ENCODE measurements around the gene APMAP.

Gene APMAP

DNA sequence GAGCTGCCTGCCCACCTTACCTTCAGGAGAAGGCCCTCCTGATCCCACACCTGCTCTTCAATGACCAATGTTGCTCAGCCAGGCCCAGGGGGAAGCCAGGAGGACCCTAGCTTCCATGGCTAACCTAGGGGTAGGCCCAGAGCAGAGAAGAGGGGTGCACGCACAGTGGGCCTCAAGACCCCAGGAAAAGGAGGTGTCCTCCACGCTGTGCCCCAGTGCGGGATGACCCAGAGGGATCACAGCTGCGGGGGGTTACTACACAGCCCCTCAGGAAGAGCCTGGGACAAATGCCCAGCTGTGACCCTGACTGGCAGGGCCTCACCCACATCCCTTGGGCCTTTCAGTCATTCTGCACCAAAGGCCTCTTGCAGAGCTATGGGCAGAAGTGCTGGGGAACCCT lies 31.6 kb upstream of the APMAP start:
- DNase-seq (ENCODE audit: low read depth), result no peak

DNA sequence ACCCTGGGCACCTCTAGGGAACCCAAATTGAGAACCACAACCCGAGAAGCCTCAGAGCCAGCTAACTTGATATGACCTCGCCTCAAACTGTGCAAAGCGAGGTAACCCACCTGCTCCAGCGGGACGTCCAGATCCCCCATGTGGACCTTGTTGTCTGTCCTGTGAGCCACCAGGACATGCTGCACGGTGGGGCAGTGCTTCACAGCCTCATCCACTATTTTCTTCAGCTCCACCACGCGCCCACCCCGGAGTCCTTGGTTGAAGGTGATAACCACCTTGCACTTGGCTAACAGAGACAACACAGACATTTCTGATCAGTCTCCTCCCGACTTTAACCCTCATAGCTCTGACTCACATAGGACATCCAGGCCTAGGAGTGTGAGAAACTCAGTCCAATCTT lies 30.8 kb upstream of the APMAP start:
- DNase-seq (ENCODE audit: low read depth), result no peak

DNA sequence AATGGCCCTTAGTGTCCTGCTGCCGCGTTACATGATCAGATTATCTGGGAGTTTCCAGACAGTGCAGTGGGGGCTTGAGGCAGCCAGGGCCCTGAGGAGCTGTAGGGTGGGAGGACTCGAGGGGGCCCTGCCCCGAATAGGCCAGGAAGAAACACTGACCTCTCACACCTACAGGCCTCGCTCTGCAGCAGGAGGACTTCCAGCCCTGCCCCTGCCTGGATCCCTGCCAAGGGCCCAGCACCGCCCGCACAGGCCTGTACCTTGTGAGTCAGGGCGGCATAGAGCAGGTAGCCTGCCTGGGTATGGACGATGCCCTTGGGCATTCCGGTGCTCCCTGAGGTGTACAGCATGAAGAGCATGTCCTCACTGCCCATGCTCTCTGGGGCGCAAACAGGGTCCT lies 30.1 kb upstream of the APMAP start:
- DNase-seq (ENCODE audit: low read depth), result no peak

DNA sequence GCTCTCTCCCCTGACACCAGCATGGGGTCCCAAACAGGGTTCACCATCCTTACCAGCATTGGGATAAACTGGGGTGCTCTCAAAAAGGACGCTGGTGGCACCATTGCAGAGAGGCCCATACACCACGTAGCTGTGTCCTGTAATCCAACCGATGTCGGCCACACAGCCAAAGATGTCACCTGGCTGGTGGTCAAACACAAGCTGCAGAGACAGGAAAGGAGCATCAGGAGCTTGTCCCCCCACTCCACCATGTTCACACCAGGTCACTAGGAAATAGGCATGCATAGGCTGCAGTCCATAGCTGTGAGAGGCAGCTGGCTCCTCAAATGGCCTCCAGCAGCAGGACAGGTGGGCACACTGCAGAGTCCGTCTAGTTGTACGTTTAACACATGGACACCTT lies 28.8 kb upstream of the APMAP start:
- DNase-seq (ENCODE audit: low read depth), result no peak

DNA sequence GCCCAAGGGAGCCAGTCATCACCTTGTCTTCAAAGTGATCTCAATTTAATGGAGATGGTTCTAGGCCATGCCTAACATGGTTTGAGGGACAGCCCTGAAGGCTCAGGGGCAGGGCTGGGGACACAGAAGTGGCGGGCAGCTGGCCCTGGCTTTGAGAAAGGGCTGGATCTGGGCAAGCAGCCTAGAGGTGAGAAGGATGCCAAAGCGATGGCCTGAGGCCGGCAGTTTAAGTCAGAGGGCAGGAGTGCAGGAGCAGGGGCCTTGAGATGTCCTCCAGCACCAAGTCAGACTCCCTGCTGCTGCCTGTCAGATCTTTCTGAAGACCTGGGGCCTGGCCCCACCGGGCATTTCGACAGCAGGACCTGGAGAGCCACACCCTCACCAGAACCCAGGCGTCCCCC lies 28.4 kb upstream of the APMAP start:
- DNase-seq (ENCODE audit: low read depth), result no peak

DNA sequence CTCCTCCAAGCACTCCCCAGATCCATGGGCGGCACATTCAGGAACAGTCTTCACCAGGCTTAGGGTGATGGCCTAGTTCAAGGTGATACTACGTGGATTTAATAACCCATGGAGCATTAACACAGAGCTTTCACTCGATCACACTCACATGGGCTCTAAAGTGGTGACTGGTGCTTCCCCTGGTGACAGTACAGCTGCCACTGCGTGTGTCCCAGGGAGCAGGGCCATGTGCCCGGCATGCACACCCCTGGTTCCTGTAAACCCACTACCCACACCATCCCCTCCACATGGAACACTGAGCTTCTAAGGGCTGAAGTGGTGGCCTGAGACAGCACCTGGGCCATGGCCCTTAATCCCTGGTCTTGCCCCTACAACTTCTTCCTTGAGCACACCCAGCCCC lies 27.8 kb upstream of the APMAP start:
- DNase-seq (ENCODE audit: low read depth), result no peak

DNA sequence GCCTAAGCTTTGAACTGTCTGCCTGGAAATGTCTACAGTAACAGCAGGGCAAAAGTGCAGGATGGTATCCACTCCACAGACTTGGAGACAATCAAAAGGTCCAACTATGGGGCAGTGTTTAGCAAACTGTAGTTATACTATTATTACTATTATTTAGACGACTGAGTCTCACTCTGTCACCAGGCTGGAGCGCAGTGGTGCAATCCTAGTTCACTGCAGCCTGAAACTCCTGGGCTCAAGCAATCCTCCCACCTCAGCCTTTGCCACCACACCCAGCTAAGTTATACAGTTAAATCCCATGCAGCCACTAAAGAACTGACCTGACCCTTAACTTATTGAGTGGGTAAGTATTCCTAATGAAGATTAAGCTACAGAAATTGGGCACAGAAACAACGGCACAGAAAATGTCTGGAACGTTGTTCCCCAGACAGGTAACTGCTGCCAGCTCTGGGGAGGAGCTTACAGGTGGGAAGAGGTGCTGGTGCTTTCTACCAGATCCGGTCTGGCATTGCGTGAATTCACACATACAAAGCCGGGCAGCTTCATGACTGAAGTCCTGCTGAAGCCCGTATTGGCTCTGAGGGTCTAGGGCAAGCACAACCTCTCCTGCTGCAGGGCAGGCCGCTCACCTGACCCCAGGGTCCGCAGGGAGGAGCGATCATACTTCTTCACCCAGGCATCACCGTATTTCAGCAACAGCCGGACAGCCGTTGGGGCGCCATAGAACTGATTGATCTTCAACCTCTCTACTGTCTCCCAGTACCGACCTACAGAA lies 27.0 kb upstream of the APMAP start:
- DNase-seq (ENCODE audit: low read depth), result no peak

- no peak for DNase-seq (ENCODE audit: low read depth)
Observed at GRCh38 chr20:25018841-25019240, 26.3 kb upstream of the APMAP start.

DNA sequence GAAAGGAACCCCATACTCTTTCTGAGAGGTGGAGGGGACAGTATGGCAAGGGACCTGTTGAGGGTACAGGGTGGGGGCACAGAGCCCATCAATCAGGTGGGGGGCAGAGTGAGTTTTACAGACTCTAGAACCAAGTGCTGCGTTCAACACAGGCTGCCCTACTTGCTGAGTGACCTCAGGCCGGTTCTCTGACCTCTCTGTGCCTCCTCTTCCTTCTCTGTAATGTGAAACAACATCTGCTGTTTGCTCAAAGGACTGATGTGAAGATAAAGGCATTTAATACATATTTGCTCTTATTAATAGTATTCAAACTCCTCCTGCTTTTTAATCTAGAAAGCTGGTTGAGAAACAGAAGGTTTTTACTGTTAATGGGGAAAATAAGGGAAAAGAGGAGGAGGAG lies 25.9 kb upstream of the APMAP start:
- no peak for DNase-seq (ENCODE audit: low read depth)

DNA sequence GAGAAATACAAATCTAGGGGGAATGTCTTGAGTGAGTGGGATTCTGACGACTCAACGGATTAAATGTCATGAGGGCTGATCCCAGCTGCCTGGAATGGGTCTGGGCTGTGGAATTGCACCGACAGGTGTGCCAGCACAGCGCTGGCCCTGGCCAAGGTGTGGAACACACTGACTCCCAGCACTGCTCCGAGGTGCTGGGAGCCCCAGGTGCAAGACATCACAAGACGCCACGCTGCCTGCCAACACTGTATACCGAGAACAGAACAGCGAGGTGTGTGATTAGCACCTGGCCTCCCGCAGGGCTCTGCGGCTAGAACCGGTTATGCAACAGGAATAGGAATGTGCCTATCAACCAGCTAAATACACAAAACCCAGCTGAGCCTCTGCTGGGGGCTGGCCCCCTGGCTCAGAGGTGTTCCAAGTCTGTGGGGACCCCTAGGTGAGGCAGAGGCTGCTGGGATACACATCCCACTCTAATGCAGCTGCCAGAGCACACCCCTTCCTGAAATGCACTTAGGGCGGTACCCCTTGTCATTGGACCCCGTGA lies 24.8 kb upstream of the APMAP start:
- no peak for DNase-seq (ENCODE audit: low read depth)

DNA sequence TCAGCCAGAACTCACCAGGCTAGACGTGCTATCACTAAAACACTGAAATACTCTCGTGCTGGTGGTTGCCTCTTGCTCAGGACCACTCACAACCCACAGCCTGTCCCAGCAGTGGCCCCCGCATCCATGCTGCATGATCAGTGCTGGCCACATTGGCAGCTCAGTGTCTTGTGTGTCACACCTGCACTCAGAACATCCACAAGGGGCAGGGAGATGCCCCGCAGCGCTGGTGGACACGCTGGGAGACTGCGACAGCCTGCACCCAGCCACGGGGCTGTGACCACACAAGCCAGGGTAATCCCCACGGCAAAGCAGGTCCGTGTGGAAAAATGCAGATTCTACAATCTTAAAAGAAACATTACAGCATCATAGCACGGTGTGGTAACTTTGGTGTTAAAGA lies 23.9 kb upstream of the APMAP start:
- no peak for DNase-seq (ENCODE audit: low read depth)

GRCh38 chr20:25015986-25016385 lies 23.4 kb upstream of the APMAP start:
- no peak for DNase-seq (ENCODE audit: low read depth)

GRCh38 chr20:25014816-25015215 lies 22.3 kb upstream of the APMAP start:
- no peak for DNase-seq (ENCODE audit: low read depth)

DNA sequence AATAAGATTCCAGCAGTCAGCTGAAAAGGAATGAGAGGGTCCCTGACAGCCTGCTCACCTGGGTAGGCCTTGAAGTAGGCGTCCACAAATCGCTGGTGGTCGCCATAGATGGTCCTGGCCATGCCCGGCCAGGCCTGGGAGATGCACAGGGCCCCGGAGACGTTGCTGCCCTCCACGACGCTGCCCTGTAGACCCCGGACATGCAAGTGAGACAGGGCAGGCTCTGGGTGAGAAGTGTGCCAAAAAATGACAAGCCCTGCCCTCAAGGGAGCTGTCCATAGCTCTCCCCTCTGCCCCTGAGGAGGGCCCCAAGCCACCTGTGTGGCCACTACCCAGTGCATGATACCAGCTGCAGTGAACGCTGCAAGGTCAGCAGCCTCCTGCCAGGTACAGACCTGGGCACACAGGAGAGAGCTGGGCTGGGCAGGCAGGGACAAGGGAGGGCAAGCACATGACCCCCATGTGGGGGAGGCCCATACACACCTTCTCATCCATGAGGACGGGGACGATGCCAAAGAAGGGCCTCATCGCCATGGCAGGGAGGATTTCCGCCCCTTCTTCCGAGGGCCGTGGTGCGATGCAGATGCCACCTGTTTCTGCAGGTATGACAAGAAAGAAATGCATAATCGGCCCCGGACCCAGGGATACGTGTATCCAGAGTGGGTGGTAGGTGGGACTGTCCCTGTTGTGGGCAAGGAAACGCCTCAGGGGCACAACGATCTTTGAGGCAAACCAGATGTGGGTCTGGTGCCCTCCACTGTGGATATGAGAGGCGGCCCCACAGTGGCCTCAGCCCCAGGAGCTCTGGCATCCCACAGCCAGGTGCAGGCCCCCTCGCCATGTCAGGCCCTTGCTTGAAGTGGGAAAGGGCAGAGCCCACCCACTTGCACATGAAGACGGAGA lies 21.2 kb upstream of the APMAP start:
- DNase-seq (ENCODE audit: low read depth), result no peak

DNA sequence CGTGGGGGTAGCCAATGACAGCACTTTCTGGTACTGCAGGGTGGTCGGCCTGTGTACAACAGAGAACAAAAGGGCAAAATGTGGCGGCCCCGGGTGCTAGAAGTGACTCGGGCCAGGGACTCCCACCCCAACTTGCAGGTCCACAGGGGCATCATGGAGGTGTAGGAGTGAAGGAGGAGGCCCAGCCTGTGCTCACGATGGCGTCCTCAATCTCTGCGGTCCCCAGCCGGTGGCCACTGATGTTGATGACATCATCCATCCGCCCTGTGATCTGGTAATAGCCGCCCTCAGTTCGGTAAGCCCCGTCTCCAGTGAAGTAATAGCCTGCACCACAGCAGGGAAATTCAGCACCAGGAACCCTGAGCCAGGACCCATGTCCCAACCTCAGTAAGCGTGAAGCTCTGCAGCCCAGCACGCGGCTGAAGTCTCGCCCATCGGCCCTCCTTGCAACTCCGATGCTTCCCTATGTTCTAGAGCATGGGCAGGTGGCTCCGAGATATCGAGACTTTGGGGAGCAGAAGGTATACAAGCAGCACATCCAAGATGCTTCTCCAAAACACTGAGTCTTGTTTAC lies 20.2 kb upstream of the APMAP start:
- no peak for DNase-seq (ENCODE audit: low read depth)

GRCh38 chr20:25011831-25012241 lies 19.3 kb upstream of the APMAP start:
- no peak for DNase-seq (ENCODE audit: low read depth)

- DNase-seq (ENCODE audit: low read depth), result no peak
Observed at GRCh38 chr20:25011261-25011660, 18.7 kb upstream of the APMAP start.

DNA sequence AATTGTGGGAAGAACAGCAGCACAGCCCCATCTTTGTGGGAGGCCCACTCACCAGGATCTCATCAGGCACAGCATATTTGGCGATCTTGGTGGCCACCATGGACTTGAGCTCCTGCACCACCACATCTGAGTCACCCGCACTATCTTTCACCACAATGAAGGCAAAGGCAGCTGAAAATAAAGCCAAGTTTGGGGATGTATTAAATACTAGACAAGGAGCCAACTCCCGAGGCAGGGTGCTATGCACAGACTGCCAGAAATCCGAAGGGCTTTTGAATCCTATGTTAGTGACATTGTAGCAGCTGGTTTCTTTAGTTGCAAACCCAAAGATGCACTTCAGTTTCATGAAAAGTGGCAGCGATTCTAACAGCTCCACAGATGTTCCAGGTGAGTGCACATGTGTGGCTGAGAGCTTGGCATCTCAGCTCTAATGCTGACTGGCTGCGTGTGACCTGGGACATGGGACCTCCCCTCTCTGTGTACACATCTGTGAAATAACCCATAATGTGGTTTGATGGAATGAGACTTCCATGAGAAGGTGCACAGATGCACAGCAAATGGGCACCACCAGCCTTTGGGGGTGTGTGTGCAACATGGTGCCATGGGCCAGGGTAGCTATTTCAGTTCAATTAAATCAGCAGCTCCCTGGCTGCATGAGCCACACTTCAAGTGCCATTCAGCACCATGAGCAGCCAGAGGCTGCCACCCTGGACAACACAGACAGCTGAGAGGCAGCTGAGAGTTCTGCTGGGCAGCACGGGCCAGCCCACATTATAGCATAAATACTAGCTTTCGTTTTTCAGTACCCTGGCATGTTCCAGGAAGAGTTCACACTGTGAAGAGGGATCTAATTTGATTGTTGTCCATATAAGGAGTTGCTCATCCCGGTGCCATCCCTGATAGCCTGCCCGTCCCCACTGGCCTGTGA lies 16.9 kb upstream of the APMAP start:
- DNase-seq (ENCODE audit: low read depth), result no peak

DNA sequence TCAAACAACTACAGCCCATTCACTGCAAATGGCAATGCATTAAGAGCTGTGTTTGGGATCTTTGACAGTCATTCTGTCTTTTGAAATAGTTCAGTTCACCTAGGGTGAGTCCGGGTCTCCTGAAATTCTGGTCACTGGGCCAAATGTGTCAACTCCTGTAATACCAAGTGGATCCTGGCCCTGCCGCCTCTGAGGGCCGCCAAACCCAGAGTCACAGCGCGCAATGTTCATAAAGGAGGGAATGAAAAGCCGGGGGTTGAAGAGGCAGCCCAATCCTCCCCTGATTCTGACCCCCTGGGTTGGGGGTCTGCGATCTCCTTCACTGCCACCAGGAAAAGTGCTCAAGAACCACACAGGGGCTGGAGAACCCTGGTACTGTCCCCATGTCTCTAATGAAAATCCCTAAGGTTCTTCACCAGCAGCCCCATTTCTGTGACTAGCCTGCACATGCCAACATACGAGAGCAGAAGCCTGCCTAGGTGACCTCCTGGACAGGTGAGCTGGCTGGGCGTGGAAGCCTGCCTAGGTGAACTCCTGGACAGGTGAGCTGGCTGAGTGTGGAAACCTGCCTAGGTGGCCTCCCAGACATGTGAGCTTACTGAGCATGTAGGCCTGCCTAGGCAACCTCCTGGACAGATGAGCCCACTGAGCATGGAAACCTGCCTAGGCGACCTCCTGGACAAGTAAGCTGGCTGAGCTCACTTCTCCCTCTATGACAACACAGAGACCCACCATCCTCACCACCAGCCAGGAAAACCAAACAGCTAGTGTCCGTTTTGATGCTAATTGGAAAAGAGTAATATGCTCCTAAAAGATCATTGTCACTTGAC lies 16.1 kb upstream of the APMAP start:
- no peak for DNase-seq (ENCODE audit: low read depth)

DNA sequence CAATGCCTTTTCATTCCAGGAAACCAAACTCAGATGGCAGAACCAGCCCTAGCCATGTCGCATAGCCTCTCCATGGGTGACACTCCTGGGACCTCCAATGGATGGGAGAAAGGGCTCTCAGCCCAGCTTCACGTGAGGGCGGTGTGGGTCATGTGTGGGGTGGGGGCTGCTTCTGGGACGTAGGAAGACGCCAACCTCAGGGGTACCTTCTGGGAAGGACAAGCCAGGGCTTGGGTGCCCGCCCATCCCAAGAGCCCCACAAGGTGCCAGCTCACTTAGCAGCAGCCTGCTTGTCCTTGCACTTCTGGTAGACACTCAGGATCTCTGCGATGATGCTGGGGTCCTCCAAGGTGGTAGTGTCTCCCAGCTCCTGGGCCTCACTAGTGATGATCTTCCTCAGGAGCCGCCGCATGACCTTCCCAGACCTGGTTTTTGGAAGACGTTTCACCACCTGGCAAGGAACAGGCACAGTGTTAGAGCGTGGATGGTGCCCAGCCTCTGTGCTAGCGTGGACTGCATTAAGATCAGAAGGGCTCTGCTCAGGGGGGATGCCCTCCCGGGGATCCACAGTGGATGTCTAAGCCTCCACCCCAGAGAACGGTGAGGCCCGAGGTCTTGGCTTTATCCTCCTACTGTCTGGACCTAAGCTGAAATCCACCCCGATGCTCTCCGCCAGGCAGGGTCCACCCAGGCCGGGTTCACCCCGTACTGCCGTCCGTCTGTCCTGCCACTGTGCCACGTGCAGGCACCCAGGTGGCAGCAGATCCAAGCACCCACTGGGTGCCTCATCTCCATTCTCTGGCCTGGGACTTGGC lies 15.1 kb upstream of the APMAP start:
- no peak for DNase-seq (ENCODE audit: low read depth)

All from activated T-helper 9 cell treated with anti-CD3 and anti-CD28 coated beads, Interleukin-2, amount 50 U/mL, for 16 hours (primary cell).